ENCODE data around the gene STMND1. TPM values are rescaled to one million over a fixed set of nuclear protein-coding genes. Genes with fewer than 3 reads are reported as not detected.

Gene STMND1
- total RNA-seq, 4 donors from 2014 or later: 0.49 TPM; not detected in 3

GRCh38 chr6:17179530-17180073 lies 77.8 kb downstream of the STMND1 start:
- TF ChIP-seq POLR2AphosphoS5 (IDR thresholded peaks at IDR 0.05) (no peak), EP300 (IDR thresholded peaks at IDR 0.05) (no peak), POLR2A (IDR thresholded peaks at IDR 0.05) (no peak), CTCF (IDR thresholded peaks at IDR 0.05) (no peak)
- Histone ChIP-seq H3K9me3 (no peaks in the 10 kb centered on the region), H3K4me3 (no peak overlapping the region), H3K4me1 (no peaks in the 10 kb centered on the region), H3K36me3 (no peaks in the 10 kb centered on the region), H3K27me3 (no peaks in the 10 kb centered on the region), H3K27ac (no peak overlapping the region)
- WGBS: 86% methylated on average over 5 of the region's 5 CpGs
- no peak for DNase-seq (ENCODE audit: low spot score in 2 of 2)

Other genes with a start within 250 kb of the STMND1 start
- gene RBM24, start 179.3 kb downstream of the STMND1 start, total RNA-seq: 1 to 10 TPM in 2 of 4 donors, under 1 TPM in 2; 0.21 to 3.1 (median 0.76) TPM

All from suprapubic skin (tissue), 4 donors.